Fibroblast of lung (primary cell): ENCODE results near the gene HUS1B.

Experiments
- EZH2 ChIP-seq: IDR thresholded peaks from 2 replicates; pipeline ENCODE4 v1.5.1; 2012; ENCODE audit warnings: low read length, control low read depth, mild to moderate bottlenecking; ENCODE audit errors: missing control alignments
- TF ChIP-seq, protein P1 (sequence below), 2 donors: IDR thresholded peaks in 1 of 2; conservative IDR thresholded peaks in 1 of 2; 1 replicate in 1 of 2; 2 replicates in 1 of 2; pipeline ENCODE4 v1.5.1; 2011 to 2012; ENCODE audit warnings: low read length in 2 of 2, control low read depth in 1 of 2, inconsistent platforms in 1 of 2, low read depth in 1 of 2, mild to moderate bottlenecking in 1 of 2

GRCh38 chr6:613981-614380, 42.9 kb downstream of the HUS1B start:
- TF ChIP-seq, protein P1, sequence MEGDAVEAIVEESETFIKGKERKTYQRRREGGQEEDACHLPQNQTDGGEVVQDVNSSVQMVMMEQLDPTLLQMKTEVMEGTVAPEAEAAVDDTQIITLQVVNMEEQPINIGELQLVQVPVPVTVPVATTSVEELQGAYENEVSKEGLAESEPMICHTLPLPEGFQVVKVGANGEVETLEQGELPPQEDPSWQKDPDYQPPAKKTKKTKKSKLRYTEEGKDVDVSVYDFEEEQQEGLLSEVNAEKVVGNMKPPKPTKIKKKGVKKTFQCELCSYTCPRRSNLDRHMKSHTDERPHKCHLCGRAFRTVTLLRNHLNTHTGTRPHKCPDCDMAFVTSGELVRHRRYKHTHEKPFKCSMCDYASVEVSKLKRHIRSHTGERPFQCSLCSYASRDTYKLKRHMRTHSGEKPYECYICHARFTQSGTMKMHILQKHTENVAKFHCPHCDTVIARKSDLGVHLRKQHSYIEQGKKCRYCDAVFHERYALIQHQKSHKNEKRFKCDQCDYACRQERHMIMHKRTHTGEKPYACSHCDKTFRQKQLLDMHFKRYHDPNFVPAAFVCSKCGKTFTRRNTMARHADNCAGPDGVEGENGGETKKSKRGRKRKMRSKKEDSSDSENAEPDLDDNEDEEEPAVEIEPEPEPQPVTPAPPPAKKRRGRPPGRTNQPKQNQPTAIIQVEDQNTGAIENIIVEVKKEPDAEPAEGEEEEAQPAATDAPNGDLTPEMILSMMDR (conservative IDR thresholded peaks at IDR 0.05 in 1 of 2, IDR thresholded peaks at IDR 0.05 in 1 of 2; ENCODE audit: low read depth in 1 of 2, low read length in 2 of 2): no peak
- TF ChIP-seq EZH2: no peak
